Measurements from ENCODE around the gene LRRC75B.

DNA sequence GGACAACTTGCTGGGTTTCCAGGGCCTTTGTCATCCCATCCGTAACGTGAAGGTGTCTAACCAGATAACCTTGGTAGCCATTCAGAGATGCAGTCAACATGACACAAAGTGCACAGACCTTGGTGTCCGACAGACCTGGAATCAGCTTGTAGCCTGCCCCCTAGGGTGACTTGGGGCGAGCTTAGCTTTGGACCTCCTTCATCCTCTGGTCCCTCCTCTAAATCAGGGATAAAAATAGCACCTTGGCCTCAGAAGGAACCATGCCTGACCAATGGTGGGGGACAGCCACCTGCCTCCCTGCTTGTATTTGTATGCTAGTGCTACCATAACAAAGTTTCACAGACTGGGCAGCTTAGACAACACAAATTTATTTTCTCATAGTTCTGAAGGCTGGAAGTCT is 33.4 kb downstream of the LRRC75B start:
- TF ChIP-seq, protein P1, sequence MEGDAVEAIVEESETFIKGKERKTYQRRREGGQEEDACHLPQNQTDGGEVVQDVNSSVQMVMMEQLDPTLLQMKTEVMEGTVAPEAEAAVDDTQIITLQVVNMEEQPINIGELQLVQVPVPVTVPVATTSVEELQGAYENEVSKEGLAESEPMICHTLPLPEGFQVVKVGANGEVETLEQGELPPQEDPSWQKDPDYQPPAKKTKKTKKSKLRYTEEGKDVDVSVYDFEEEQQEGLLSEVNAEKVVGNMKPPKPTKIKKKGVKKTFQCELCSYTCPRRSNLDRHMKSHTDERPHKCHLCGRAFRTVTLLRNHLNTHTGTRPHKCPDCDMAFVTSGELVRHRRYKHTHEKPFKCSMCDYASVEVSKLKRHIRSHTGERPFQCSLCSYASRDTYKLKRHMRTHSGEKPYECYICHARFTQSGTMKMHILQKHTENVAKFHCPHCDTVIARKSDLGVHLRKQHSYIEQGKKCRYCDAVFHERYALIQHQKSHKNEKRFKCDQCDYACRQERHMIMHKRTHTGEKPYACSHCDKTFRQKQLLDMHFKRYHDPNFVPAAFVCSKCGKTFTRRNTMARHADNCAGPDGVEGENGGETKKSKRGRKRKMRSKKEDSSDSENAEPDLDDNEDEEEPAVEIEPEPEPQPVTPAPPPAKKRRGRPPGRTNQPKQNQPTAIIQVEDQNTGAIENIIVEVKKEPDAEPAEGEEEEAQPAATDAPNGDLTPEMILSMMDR (IDR thresholded peaks at IDR 0.05; ENCODE audit: insufficient read depth, low read depth, low read length), result no peak
- TF ChIP-seq EZH2 (IDR thresholded peaks at IDR 0.05; ENCODE audit: insufficient read depth, low read length), result no peak

Measured in astrocyte (in vitro differentiated cells and primary cell).